GM19239 (cell line): ENCODE results near the gene SLC45A3.

Experiments used
- DNase-seq: peaks from one replicate; pipeline ENCODE4 v3.0.0; 2011; ENCODE audit warnings: low spot score; ENCODE audit not compliant: insufficient read length
- FAIRE-seq: peaks from 2 replicates; lab custom pipeline; 2011; peaks lifted over from hg19 to GRCh38; lab: Jason Lieb, UNC

Gene SLC45A3

DNA sequence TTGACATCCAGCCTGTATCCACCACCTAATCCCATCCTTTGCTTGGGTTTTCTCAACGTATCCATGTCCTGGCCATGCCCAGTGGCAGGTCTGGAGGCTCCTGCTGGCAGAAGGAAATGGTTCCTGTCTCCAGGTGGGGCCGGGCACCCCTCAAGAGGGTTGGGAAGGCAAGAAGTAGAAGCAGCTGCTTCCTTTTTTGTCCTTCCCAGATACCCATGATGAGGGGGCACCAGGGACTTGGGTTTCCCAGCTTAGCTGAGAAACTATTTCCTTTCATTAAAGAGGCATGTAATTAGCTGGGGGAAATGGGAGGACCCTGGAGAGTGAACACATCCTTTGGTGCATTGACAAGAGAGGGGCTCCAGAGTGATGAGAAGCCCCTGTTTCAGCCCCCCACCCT, 21.1 kb upstream of the SLC45A3 start:
- no peak for FAIRE-seq
- DNase-seq, result no peak

- no peak for FAIRE-seq
- no peak for DNase-seq
Measured at GRCh38 chr1:205700865-205701401, 20.6 kb upstream of the SLC45A3 start.

GRCh38 chr1:205699416-205699815, 19.1 kb upstream of the SLC45A3 start:
- DNase-seq (no peak), FAIRE-seq (no peak)

- no peak for DNase-seq
- FAIRE-seq, result no peak
Measured at GRCh38 chr1:205698921-205699320, 18.6 kb upstream of the SLC45A3 start.

DNA sequence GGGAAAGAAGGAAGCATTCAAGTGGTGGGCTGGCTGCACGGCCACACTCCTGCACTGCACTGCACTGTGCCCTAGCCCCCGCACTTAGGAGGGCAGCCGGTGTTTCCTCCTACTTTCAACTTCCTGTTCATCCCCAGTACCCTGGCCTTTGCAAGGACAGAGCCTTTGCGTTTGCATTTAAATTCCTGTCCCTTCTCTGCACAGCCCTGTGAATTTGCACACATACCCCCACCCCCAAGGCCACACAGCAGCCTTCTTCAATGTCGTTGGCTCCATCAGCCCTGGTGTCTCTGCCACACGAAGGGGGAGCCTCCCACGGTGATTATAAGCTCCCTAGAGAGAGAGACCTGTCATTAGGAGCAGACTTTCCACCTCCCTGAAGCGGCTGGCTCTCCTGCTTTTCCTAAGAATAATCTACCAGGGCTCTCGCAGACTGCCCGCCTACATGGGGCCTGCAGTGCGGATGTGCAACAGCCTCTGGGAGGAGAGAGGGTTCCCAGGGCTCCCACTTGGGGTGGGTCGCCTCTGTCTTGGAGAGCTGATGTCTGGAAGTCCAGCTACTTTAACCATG, 13.2 kb upstream of the SLC45A3 start:
- DNase-seq, result no peak
- FAIRE-seq, result no peak

DNA sequence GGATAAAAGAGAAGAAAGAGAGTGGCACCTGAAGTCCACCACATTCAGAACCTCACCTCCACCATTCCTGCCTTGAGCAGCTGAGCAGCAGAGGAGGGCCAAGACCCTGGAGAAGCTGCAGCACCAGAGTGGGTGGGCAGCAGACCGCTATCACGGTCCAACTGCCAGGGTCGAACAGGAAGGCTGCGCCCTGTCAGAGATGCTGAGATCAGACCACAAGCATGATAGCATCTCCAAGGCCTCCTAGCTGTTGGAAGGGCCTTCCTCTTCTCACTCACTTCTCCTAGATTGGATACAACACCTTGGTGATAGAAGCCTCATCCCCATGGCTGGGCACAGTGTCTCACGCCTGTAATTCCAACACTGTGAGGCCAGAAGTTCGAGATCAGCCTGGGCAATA, 12.1 kb upstream of the SLC45A3 start:
- no peak for FAIRE-seq
- DNase-seq, result no peak

DNA sequence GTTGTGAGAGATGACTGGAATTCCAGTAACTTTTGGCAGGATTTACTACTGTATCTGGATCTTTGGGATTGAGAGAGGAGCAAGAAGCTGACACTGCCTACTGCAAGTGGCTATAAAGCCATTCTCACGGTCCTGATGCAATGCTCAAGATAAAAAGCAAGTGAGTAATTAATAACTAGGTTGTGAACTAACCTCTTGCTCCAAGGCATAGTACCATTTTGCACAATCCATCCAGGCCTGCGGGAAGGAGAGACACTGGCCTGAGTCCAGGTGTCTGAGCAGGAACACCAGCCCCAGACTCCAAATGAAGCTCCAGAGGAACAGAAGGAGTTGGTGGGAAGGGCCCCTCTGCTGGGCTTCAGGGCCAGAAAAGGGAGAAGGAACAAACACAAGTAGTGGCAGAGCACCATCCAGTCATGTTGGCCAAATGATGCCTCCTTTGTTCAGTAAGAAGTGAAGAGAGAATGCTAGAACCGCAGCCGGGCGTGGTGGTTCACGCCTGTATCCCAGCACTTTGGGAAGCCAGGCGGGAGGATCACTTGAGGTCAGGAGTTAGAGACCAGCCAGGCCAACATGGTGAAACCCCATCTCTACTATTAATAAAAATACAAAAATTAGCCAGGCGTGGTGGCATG, 9.9 kb upstream of the SLC45A3 start:
- DNase-seq, result no peak
- FAIRE-seq, result no peak

DNA sequence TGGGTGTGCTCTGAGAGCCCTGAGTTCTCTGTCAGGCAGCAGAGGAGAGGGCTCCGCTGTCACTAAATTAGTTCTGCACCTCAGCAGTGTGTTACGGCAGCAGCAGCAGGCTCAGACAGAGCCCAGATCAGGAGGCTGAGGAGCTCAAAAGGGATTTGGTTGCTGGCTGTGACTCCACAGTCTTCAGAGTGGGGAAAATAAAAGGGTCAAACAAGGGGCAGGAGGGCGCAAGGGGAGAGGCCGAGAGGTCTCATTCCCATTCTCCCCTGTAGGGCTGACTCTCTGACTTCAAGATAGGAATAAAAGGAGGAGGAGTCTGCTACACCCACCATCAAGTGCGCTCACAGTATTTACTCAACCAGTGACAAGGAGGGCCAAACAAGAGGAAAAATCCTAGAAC, 9.2 kb upstream of the SLC45A3 start:
- FAIRE-seq (no peak), DNase-seq (no peak)

DNA sequence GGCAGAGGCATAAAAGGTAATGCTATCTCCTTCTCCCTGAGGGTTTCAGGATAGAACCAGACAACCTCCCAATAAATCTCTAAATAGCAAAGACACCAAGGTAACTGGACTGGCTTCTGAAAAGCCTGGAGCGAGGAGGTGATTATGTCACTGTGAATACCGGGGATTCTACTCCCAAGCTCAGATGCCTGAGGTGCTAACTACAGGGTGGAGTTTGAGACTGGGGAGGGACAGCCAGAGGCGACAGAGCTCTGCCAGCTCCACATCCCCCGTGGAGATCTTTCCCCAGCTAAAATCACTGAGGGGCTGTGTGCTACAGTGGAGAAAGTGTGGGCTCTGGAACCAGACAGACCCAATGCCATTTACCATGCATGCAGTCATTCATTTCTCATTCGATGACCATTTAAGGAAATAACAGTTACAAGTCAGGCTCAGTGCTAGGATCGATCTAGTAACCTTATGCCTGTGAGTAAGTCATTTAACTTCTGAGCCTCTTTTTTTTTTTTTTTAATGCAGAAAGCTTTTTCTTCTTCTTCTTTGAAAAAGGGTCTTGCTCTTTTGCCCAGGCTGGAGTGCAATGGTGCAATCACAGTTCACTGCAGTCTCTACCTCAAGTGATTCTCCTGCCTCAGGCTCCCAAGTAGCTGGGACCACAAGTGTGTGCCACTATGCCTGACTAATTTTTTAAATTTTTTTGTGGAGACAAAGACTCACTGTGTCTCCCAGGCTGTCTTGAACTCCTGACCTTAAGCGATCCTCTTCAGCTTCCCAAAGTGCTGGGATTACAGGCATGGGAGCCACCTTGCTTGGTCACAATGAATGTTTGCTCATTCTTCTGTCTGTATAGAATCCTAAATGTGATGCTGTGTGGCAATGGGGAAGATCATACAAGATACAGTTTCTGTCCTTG, 8.1 kb upstream of the SLC45A3 start:
- FAIRE-seq (no peak), DNase-seq (no peak)

DNA sequence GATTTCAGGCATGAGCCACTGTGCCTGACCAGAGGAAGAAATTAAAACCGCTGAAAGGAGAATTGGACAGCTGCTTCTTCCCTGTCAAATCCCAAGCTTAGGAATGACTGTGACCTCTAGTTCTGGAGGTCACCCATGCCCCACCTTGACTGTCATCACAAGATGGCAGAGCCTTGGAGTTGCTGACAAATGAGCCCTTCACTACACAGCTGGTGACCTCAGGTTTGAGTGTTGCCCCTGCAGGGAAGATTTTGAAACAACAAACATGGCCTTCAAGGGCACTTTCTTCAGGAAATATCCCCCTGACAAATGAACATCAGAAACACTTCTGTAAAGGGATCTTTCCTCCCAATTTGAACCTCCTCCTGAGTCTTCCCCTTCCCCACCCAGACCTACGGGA, 6.9 kb upstream of the SLC45A3 start:
- FAIRE-seq (no peak), DNase-seq (no peak)

DNA sequence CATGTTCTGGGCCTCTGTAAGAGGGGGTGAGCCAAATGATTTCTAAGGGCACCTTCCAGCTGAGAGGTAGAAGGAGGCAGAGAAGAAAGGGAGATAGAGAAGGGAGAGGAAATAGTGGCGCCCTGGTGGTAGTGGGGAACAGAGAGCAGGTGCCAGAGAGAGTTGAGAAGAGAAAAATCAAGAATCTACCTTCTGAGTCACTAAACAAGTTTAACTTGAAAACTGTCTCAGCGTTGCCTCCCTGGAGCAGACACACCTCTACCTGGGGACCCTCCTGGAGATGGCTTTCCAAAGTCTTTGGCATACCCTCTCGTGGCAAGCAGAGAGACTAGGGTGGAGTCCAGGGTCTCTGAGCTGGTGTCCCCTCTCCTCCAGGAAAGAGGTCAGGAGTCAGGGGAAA, 1.1 kb upstream of the SLC45A3 start:
- no peak for DNase-seq
- FAIRE-seq, result no peak

DNA sequence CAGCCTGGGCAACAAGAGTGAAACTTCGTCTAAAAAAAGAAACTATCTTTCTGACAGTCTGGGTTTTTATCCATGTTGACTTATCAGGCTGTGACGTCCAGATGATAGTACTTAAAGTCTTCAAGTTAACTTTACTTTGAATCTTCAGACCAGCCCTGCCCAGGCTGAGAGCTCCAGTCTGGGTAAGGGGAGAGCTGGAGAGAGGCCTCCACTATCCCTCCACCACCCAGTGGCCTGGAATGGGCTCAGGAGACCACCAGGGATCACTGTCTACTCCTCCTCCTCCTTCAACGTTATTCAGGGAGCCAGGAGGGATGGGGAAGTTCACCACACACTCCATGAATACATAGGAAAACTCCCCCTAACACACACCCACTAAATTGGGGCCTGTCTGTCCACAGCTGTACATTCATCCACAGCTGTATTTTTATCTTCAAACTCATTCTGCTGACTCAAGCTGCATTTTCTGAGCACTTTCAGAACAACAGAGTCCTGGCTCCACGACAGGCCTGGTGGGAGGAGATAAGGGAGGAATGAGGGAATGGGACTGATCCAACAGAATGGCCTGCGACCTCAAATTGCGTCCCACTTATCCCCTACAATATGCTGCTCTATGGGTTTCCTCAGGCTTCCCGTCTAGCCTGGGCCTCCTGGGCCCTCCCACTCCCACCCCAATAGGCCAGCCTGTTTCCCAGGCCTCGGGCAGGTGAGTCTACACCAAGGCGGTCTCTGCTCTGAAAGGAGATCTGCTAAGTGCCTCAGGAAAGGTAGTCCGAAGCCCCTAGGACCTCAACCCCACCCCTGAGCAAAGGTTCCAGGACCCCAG, 1.8 kb downstream of the SLC45A3 start:
- no peak for DNase-seq
- FAIRE-seq, result no peak

DNA sequence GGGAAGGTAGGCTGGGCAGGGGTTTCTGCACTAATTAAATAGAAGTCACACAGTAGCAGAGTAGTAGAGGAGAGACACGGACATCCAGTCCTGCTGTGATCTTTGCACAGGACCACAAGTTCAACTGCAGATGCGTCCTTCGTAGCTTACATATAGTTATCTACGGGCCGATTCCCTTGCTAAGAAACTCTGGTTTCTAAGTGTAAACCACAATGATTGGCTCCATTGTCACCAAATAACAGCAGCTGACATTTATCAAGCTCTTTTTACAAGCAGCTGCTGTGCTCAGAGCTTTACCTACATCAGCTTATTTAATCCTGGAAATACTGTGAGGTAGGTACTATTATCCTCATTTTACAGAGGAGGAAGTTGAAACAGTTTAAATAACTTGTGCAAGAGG, 3.1 kb downstream of the SLC45A3 start:
- DNase-seq, result no peak
- no peak for FAIRE-seq

DNA sequence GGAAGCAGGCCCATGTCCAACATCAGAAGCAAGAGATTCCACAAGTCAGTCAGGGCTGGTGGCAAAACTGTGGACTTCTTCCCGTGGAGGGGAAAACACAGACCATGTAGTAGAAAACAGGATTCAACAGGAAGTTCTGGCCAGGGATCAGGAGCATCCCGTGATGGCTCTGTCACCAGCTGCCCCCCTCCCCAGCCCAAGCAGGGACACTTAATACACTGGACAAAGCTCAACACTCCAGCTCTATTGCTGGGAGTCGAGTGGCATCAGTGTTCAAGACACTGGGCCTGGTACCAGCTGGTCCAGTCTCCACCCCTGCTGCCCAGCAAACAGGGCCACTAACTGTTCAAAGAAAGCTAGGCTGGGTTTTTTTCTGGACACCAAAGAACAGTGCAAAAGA, 3.7 kb downstream of the SLC45A3 start:
- DNase-seq, result no peak
- no peak for FAIRE-seq

GRCh38 chr1:205676002-205676401, 4.3 kb downstream of the SLC45A3 start:
- DNase-seq, result no peak
- FAIRE-seq, result no peak

GRCh38 chr1:205675247-205675646, 5.1 kb downstream of the SLC45A3 start:
- FAIRE-seq (no peak), DNase-seq (no peak)

DNA sequence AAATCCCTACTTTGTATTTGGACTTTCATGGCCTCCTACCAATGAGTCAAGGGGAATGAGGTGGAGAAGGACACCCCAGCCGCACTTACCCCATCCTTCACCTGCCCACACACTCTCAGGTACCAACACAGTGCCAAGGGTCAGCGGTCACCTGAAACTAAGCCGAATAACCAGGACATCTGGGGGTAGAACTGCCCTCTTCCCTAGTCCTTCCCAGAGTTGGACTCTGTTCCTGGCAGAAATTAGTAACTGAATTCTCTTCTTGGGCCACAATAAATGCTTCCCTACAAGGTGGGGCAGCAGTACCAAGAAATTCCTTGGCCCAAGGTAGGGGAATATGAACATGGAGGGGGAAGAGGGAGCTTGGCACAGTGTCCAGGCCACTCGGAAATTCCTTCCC, 7.3 kb downstream of the SLC45A3 start:
- DNase-seq, result no peak
- no peak for FAIRE-seq

DNA sequence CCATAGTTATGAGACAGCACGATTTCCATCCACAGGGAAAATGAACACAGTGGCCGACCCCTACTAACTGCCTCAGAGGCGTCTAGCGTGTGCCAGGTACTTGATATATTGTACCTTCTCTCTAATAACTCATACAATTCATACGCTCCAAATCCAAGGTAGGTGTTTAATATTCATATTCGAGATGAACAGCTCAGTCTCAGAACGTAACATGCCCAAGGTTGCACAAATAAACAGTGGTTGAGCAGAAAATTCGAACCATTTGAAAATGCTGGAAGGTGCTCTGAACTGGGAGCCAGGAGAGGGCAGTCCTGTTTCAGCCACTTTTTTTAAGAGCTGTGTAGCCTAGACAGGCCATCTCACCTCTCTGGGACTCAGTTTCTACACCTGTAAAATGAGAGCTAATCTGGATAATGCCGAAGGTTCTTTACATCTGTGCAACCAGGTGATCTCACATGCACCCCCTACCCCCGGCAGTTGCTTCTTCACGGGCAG, 7.9 kb downstream of the SLC45A3 start:
- DNase-seq (no peak), FAIRE-seq (no peak)

DNA sequence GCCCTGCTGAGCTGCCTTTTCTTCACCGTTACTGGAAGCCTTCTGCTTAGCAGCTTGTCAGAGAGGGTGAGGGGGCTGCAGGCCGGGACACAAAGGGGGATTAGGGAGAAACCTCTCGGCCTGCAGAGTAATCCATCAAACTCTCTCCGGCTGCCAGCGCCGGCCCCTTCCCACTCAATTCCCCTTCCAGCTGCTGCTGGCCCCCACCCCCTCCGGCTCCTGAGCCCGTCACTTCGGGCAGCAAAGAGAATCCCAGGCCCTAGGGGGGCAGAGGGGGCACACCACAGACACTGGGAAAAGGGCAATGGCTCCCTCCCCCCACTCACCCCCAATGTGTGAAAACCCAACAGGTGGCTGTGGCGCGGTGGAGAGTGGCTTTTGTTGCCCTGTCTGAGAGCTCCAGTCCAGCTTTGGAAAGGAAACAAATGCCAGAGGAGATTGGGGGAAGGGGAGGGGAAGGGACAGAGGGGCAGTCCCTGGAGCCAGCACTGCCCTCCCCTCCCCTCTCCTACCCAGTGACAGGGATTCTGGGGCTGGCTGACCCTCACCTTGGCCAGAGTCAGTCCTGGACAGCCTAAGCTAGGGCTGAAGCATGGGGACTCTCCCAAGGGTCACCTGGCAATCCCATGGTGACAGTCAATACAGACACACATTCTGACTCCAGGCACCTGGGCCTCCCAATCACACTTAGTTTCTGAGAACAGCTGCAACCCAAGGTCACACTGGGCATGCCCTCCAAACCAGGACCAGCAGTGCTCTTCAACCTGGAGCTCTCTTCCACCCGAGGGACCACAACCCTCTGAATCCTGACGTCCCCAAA, 9.5 kb downstream of the SLC45A3 start:
- FAIRE-seq (no peak), DNase-seq (no peak)

DNA sequence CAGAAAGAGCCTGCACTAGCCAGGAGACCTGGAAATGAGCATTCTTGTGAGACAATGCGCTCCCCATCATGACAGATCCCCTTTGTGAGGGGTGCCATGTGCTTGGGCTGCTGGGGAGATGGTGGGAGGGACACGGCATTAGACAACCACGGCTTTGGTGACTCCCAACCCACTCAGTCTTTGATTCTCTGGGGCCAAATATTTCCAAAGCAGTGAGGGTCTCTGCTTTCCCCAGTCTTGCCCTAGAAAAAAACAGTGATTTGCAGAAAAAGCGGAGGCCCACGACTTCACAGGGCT, 10.2 kb downstream of the SLC45A3 start:
- FAIRE-seq (no peak), DNase-seq (no peak)
